ENCODE measurements around the gene ITGB6.

Gene ITGB6

DNA sequence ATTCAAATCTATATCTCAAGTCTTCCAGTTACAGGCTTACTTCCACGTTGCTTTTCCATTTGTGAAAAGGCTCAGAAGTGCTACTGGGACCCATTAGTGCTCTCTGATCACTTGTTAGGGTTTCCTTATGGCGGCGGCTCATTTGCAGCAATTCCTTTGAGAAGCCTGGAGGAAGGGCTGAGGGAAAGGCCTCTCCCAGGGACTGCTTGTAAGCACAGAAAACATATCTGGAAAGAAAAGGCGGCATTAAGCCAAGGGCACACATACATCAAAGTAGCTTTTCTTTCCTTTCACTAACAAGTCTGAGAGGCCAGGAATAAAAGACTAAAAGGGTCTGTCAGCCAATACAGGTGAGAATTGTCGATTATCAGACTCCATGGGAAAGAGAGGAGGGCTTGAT is 39.4 kb upstream of the ITGB6 start:
- TF ChIP-seq, protein P1, sequence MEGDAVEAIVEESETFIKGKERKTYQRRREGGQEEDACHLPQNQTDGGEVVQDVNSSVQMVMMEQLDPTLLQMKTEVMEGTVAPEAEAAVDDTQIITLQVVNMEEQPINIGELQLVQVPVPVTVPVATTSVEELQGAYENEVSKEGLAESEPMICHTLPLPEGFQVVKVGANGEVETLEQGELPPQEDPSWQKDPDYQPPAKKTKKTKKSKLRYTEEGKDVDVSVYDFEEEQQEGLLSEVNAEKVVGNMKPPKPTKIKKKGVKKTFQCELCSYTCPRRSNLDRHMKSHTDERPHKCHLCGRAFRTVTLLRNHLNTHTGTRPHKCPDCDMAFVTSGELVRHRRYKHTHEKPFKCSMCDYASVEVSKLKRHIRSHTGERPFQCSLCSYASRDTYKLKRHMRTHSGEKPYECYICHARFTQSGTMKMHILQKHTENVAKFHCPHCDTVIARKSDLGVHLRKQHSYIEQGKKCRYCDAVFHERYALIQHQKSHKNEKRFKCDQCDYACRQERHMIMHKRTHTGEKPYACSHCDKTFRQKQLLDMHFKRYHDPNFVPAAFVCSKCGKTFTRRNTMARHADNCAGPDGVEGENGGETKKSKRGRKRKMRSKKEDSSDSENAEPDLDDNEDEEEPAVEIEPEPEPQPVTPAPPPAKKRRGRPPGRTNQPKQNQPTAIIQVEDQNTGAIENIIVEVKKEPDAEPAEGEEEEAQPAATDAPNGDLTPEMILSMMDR (IDR thresholded peaks at IDR 0.05; ENCODE audit: insufficient read depth, low read depth, low read length, missing control alignments) = no peak
- H3K4me3 ChIP-seq (ENCODE audit: low read length) = no peak overlapping the region
- no peak for DNase-seq (ENCODE audit: low read depth)

DNA sequence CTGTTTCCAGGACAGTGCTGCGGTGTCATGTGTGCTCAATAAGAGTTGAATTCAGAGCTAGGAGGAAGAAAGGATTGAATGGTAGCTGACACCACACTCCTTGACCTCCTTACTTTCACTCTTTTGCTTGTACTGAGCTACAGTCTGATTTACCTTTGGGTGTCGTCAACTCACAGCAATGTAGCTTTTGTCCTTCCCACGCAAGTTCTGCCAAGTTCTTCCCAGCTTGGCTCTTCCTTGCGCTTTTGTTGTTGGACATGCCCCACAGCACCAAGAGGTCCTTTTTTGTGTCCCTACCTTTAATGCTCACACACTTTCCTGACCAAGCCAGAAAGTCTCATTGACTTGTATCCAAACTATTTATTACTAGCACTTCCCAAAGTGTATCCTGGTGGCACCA is 38.3 kb upstream of the ITGB6 start:
- no peak overlapping the region for H3K4me3 ChIP-seq (ENCODE audit: low read length)
- peak; percentile 70 for DNase-seq (ENCODE audit: low read depth)
- TF ChIP-seq, protein P1 (IDR thresholded peaks at IDR 0.05; ENCODE audit: insufficient read depth, low read depth, low read length, missing control alignments) = no peak

DNA sequence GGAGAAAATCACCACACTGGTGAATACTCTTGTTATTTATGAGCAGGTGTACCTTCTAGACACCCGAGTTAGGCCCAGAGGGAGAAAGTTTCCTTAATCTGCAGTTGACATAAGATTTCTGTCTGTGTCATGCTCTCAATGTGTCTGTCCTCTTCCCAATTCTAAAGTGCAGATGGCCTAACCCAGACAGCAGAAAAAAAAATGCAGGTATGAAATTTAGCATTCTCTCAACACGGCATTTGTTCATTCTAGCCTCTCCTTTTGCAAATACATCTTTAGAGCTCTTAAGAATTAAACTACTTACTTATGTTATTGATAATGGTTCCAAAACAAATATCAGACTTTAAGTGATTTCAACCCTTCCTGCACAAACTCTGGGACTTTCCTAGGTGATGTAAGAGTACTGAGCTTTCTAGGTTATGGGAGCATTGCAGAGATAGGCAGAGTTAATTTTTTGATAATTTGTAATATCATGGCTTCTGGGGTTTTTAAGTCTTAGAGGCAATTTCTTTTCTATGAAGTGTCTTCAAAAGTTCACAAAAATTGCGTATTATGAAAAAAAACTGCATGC is 32.9 kb upstream of the ITGB6 start:
- no peak overlapping the region for H3K4me3 ChIP-seq (ENCODE audit: low read length)
- TF ChIP-seq, protein P1 (IDR thresholded peaks at IDR 0.05; ENCODE audit: insufficient read depth, low read depth, low read length, missing control alignments) = no peak
- no peak for DNase-seq (ENCODE audit: low read depth)

DNA sequence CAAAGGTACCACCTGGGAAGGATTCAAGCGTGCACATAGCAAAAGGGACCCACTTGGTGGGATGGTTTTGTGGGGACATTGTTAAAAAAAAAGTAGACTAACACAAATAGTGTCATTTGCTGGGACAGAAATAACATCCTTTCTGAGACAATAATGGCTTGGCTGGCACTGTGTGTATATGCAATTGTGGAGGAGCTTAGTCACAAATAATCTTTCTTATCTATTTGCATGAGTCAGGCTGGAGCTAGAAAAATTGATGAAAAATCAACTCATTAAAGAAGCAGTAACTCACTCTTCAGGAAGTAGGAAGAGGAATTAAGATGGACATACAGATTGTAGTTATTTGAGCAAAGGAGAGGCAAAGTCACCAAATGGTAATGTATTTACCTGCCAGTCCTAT is 29.5 kb upstream of the ITGB6 start:
- TF ChIP-seq, protein P1 (IDR thresholded peaks at IDR 0.05; ENCODE audit: insufficient read depth, low read depth, low read length, missing control alignments) = no peak
- peak; percentile 67 for DNase-seq (ENCODE audit: low read depth)
- no peak overlapping the region for H3K4me3 ChIP-seq (ENCODE audit: low read length)

DNA sequence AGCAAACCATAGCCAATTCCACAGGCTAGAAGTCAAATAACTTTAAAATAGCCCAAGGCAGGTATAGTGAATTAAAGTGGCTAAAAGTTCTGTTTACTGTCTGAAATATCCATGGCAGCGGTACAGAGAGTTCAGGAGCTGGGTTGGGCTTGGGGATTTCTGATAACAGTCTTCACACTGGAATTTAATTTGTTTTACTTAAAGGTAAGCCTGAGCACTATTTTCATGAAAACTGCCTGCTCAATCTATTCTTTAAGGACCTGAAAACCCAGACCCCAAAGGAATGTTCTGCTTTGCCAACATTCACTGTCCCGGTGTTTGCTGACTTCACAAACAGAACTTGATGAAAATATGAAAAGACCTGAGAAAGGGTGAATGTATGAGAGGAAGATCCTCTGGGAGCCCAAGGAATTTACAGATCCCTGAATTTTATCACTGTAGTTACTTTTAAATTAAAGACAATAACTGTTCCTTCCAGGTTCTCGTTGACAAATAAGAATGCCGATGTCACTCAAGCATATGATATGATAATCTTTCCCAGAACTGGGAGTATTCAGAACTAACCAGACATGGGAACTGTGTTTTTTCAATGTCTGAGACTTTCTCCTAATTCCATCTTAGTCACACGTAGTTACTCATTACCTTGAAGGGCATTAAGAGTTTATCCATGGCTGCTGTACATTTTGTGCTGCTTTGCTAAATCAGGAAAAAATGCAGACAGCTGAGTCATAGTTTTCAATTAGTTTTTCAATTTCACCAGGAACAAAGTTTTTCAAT is 28.3 kb upstream of the ITGB6 start:
- DNase-seq (ENCODE audit: low read depth) = peak; percentile 92
- TF ChIP-seq, protein P1 (IDR thresholded peaks at IDR 0.05; ENCODE audit: insufficient read depth, low read depth, low read length, missing control alignments) = no peak
- H3K4me3 ChIP-seq (ENCODE audit: low read length) = no peak overlapping the region

DNA sequence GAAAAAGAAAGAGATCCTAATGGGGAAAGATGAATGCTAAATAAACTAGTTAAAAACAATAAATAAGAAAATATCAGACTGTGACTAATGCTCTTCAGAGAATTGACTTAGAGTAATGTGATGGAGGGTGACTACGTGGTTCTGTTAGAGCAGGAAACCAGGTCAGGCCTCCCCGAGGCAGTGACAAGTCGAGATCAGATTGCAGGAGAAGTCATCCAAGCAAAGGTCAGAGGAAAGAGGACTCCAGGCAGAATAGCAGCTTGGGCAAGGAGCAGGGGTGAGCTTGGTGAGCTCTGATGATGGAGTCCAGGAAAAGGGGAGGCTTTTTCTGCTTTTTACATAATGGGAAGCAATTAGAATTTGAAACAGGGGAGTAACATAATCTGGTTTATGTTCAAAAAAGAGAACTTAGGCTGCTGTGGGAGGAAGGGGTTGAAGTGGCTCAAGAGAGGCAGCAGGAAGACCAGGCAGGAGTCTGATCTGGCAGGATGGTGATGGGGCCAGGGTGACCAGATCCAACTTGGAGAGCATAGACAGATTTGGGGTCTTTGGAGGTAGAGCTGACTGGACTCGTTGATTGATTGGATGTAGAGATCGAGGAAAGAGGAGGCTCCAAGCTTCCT is 27.3 kb upstream of the ITGB6 start:
- no peak overlapping the region for H3K4me3 ChIP-seq (ENCODE audit: low read length)
- peak; percentile 86 for DNase-seq (ENCODE audit: low read depth)
- TF ChIP-seq, protein P1 (IDR thresholded peaks at IDR 0.05; ENCODE audit: insufficient read depth, low read depth, low read length, missing control alignments) = no peak
